ENCODE measurements around the gene RMND5A.

RMND5A gene

GRCh38 chr2:86764661-86765309, 44.7 kb downstream of the RMND5A start:
- peak in 4 of 51 donors; percentile 8 to 45 (median 24) for DNase-seq

- peak in 1 of 51 donors; percentile 6 for DNase-seq
Observed at GRCh38 chr2:86765310-86765695, 45.2 kb downstream of the RMND5A start.

- DNase-seq: no peak
Observed at GRCh38 chr2:86768189-86768949, 48.3 kb downstream of the RMND5A start.

GRCh38 chr2:86769838-86770237, 49.7 kb downstream of the RMND5A start:
- no peak for DNase-seq

GRCh38 chr2:86770816-86771301, 50.8 kb downstream of the RMND5A start:
- no peak for DNase-seq

- no peak for DNase-seq
Observed at GRCh38 chr2:86772611-86773010, 52.5 kb downstream of the RMND5A start.

- no peak for DNase-seq
Observed at GRCh38 chr2:86774862-86775261, 54.8 kb downstream of the RMND5A start.

- DNase-seq: no peak
Observed at GRCh38 chr2:86775338-86775737, 55.2 kb downstream of the RMND5A start.

GRCh38 chr2:86776532-86776931, 56.4 kb downstream of the RMND5A start:
- no peak for DNase-seq

GRCh38 chr2:86778957-86779356, 58.9 kb downstream of the RMND5A start:
- no peak for DNase-seq

GRCh38 chr2:86779971-86780370, 59.9 kb downstream of the RMND5A start:
- no peak for DNase-seq

GRCh38 chr2:86781363-86781762, 61.3 kb downstream of the RMND5A start:
- no peak for DNase-seq

- no peak for DNase-seq
Observed at GRCh38 chr2:86782748-86783147, 62.7 kb downstream of the RMND5A start.

- no peak for DNase-seq
Observed at GRCh38 chr2:86783615-86784339, 63.7 kb downstream of the RMND5A start.

GRCh38 chr2:86785456-86785855, 65.4 kb downstream of the RMND5A start:
- DNase-seq: no peak

GRCh38 chr2:86786001-86786536, 66.0 kb downstream of the RMND5A start:
- DNase-seq: no peak

- peak in 5 of 51 donors; percentile 8 to 12 (median 9) for DNase-seq
Observed at GRCh38 chr2:86787736-86788135, 67.6 kb downstream of the RMND5A start.

- DNase-seq: peak in 11 of 51 donors; percentile 9 to 50 (median 25)
Observed at GRCh38 chr2:86788165-86788564, 68.1 kb downstream of the RMND5A start.

GRCh38 chr2:86788881-86789686, 69.0 kb downstream of the RMND5A start:
- peak in 1 of 51 donors; percentile 28 for DNase-seq

GRCh38 chr2:86789687-86790133, 69.6 kb downstream of the RMND5A start:
- no peak for DNase-seq

- DNase-seq: no peak
Observed at GRCh38 chr2:86790134-86790675, 70.1 kb downstream of the RMND5A start.

Measured in hypothalamus (tissue), 51 donors.